ENCODE data around the gene ZNF362. TPM values are rescaled to one million over a fixed set of nuclear protein-coding genes. Genes with fewer than 3 reads are reported as not detected.

ZNF362 gene
- total and polyA plus RNA-seq, 10 of the 15 experiments (the other 5 are each of a cell fraction or from before 2014, with no cell fraction given): 0.74 to 22.8 (median 7.4) TPM

DNA sequence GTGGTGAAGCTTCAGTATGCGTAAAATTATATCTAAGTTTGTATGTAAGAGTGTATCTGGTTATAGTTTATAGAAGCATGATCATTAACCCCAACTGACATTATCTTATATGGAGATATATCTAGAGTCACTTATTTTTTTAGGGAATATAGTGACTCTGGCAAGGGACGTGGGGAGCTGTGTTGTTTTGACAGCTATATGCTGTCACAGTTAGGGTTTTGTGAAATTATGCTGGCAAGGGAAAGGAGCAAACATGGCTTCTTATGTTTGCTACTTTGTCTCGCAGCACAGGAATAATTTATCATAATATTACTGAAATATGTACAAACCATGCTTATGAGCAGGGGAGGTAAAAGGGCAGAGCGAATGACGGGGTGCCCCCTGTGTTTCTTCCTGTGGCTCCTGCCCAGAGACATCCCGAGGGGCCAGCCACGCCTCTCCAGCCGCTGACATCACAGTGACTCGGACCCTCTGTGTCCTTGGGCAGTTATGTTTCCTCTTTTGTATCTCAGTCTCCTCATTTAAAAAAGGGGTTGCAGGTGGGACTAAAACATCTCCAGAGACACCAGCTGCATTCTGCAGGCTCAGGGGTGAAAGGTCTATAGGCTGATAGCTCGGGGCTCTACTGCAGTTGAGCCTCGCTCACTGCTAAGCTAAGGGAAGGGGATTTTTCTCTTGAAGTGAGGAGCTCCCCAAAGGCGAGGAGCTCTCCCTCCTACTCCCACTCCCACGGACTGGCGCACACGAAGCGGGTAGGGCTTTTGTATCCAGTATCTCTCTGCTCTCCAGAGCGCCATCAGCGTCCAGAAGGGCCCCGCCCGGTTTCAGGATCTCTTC is 49.7 kb downstream of the ZNF362 start (continued):
- TF ChIP-seq, protein P1, sequence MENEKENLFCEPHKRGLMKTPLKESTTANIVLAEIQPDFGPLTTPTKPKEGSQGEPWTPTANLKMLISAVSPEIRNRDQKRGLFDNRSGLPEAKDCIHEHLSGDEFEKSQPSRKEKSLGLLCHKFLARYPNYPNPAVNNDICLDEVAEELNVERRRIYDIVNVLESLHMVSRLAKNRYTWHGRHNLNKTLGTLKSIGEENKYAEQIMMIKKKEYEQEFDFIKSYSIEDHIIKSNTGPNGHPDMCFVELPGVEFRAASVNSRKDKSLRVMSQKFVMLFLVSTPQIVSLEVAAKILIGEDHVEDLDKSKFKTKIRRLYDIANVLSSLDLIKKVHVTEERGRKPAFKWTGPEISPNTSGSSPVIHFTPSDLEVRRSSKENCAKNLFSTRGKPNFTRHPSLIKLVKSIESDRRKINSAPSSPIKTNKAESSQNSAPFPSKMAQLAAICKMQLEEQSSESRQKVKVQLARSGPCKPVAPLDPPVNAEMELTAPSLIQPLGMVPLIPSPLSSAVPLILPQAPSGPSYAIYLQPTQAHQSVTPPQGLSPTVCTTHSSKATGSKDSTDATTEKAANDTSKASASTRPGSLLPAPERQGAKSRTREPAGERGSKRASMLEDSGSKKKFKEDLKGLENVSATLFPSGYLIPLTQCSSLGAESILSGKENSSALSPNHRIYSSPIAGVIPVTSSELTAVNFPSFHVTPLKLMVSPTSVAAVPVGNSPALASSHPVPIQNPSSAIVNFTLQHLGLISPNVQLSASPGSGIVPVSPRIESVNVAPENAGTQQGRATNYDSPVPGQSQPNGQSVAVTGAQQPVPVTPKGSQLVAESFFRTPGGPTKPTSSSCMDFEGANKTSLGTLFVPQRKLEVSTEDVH (IDR thresholded peaks at IDR 0.05; ENCODE audit: low read depth, partially characterized antibody): no peak
- no peak for TF ChIP-seq ATF7 (IDR thresholded peaks at IDR 0.05; ENCODE audit: low read depth)
- TF ChIP-seq, protein P2, sequence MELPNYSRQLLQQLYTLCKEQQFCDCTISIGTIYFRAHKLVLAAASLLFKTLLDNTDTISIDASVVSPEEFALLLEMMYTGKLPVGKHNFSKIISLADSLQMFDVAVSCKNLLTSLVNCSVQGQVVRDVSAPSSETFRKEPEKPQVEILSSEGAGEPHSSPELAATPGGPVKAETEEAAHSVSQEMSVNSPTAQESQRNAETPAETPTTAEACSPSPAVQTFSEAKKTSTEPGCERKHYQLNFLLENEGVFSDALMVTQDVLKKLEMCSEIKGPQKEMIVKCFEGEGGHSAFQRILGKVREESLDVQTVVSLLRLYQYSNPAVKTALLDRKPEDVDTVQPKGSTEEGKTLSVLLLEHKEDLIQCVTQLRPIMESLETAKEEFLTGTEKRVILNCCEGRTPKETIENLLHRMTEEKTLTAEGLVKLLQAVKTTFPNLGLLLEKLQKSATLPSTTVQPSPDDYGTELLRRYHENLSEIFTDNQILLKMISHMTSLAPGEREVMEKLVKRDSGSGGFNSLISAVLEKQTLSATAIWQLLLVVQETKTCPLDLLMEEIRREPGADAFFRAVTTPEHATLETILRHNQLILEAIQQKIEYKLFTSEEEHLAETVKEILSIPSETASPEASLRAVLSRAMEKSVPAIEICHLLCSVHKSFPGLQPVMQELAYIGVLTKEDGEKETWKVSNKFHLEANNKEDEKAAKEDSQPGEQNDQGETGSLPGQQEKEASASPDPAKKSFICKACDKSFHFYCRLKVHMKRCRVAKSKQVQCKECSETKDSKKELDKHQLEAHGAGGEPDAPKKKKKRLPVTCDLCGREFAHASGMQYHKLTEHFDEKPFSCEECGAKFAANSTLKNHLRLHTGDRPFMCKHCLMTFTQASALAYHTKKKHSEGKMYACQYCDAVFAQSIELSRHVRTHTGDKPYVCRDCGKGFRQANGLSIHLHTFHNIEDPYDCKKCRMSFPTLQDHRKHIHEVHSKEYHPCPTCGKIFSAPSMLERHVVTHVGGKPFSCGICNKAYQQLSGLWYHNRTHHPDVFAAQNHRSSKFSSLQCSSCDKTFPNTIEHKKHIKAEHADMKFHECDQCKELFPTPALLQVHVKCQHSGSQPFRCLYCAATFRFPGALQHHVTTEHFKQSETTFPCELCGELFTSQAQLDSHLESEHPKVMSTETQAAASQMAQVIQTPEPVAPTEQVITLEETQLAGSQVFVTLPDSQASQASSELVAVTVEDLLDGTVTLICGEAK (IDR thresholded peaks at IDR 0.05; ENCODE audit: borderline replicate concordance): no peak
- no peak for TF ChIP-seq NRF1 (conservative IDR thresholded peaks at IDR 0.05; ENCODE audit: low read depth, low read length)
- no peak for TF ChIP-seq ZZZ3 (IDR thresholded peaks at IDR 0.05; ENCODE audit: control insufficient read depth, insufficient read length, low read depth)
- TF ChIP-seq, protein P3, sequence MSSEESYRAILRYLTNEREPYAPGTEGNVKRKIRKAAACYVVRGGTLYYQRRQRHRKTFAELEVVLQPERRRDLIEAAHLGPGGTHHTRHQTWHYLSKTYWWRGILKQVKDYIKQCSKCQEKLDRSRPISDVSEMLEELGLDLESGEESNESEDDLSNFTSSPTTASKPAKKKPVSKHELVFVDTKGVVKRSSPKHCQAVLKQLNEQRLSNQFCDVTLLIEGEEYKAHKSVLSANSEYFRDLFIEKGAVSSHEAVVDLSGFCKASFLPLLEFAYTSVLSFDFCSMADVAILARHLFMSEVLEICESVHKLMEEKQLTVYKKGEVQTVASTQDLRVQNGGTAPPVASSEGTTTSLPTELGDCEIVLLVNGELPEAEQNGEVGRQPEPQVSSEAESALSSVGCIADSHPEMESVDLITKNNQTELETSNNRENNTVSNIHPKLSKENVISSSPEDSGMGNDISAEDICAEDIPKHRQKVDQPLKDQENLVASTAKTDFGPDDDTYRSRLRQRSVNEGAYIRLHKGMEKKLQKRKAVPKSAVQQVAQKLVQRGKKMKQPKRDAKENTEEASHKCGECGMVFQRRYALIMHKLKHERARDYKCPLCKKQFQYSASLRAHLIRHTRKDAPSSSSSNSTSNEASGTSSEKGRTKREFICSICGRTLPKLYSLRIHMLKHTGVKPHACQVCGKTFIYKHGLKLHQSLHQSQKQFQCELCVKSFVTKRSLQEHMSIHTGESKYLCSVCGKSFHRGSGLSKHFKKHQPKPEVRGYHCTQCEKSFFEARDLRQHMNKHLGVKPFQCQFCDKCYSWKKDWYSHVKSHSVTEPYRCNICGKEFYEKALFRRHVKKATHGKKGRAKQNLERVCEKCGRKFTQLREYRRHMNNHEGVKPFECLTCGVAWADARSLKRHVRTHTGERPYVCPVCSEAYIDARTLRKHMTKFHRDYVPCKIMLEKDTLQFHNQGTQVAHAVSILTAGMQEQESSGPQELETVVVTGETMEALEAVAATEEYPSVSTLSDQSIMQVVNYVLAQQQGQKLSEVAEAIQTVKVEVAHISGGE (CRISPR knock-in tag; IDR thresholded peaks at IDR 0.05): no peak
- TF ChIP-seq EGR1 (IDR thresholded peaks at IDR 0.05; ENCODE audit: borderline replicate concordance in 1 of 2, low read depth in 2 of 2, low read length in 2 of 2): no peak
- no peak for TF ChIP-seq SIN3A (IDR thresholded peaks at IDR 0.05; ENCODE audit: low read depth, low read length)

All from GM12878 (cell line).